Measurements from ENCODE around the gene VPS13D.

VPS13D gene

DNA sequence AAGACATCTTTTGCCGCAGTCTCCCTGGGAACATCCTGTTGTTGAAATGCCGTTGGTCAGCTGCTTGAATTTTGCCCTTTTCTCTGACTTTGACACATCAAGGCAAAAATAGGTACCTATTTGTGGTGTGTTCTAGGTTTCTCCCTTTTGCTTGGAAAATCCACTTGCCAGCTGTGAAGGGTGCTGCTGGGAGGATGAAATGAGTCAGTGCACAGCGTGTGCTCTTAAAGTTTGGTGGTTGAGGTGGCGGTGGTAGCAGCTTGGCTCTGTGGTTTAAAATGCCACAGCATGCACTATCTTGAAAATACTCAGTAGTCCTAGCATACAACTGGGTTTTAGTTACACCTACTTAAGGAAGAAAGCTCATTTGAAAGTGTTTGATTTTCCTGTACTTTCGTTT, 204.3 kb downstream of the VPS13D start:
- DNase-seq = peak; percentile 39

- DNase-seq = no peak
Measured at GRCh38 chr1:12434686-12435085, 204.9 kb downstream of the VPS13D start.

GRCh38 chr1:12435639-12436344, 206.0 kb downstream of the VPS13D start:
- DNase-seq = no peak

GRCh38 chr1:12436345-12436658, 206.5 kb downstream of the VPS13D start:
- DNase-seq = no peak

- DNase-seq = no peak
Measured at GRCh38 chr1:12436817-12437599, 207.2 kb downstream of the VPS13D start.

- DNase-seq = no peak
Measured at GRCh38 chr1:12437629-12438028, 207.8 kb downstream of the VPS13D start.

GRCh38 chr1:12438349-12438924, 208.6 kb downstream of the VPS13D start:
- peak; percentile 62 for DNase-seq

- no peak for DNase-seq
Measured at GRCh38 chr1:12439073-12439472, 209.2 kb downstream of the VPS13D start.

DNA sequence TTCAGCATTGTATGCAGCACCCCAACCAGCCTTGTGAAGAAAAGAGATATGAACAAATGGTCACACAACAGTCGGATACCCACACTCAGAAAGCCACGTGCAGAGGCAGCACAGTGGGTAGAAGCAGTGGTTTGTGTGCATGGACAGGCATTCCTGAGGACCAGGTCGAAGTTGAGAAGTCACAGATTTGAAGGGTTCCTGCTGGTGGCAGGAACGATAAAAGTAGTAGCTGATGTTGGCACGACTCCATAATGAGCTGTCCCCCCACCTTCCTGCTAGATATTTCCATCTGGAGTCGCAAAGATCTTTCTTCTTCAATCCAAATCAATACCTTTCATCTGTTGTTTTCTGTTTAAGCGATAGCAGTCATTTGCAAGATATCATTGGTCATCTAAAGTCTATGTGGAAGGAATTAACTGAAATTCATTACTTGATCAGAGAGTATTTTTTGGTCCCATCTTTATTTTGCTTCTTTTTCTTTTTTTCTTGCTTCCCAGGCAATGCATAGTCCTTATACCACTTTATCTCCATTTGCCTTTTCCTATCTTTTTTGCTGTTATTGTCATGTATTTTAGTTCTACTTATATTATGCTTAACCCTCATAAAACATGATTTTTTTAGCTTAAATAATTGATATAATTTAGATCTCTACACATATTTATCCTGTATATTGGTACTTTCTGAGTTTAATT, 211.7 kb downstream of the VPS13D start:
- DNase-seq = no peak

GRCh38 chr1:12442217-12442616, 212.4 kb downstream of the VPS13D start:
- DNase-seq = no peak

- no peak for DNase-seq
Measured at GRCh38 chr1:12443151-12443550, 213.3 kb downstream of the VPS13D start.

- no peak for DNase-seq
Measured at GRCh38 chr1:12444329-12444841, 214.6 kb downstream of the VPS13D start.

- DNase-seq = no peak
Measured at GRCh38 chr1:12445257-12445656, 215.4 kb downstream of the VPS13D start.

DNA sequence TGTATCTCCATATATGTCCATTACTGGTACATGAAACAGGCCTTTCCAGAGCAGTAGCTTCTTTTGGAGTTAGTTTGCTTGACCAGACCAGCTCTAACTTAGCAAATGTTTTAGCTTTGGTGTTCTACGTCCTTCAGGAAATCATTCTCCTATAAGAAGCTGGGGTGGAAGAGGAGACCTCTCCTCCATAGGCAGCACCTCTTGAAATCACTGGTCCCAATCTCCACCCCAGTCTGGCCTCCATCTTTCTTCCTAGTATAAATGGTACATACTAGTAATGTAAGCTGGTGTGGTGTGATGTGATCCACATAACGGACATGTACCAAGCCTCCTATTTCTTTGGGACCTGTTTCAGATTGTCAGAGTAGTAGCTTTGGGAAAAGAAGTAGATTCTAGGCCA, 216.8 kb downstream of the VPS13D start:
- DNase-seq = no peak

- DNase-seq = no peak
Measured at GRCh38 chr1:12447307-12447706, 217.5 kb downstream of the VPS13D start.

GRCh38 chr1:12447849-12448312, 218.1 kb downstream of the VPS13D start:
- no peak for DNase-seq

DNA sequence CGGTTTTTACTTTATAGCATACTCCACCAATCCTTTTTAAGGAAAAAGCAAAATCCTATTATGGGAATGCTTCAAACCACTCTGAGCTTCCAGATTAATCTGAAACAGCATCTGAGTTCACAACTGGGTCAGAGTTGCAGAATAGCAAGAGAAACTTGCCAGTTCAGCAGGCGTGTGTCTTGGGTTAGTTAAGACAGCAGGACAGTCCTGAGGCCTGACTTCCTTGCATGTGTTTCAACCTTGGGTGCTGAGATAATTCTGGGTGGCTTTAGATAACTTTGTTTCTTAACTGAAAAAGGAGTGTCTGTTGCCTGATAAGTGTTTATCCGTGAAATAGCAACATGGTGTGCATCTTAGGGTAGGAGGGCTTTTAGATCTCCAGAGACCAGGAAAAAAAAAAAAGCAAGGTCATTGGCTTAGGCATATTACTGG, 218.9 kb downstream of the VPS13D start:
- DNase-seq = no peak

- no peak for DNase-seq
Measured at GRCh38 chr1:12450090-12450755, 220.4 kb downstream of the VPS13D start.

- no peak for DNase-seq
Measured at GRCh38 chr1:12450756-12451559, 221.1 kb downstream of the VPS13D start.

- no peak for DNase-seq
Measured at GRCh38 chr1:12451560-12451900, 221.7 kb downstream of the VPS13D start.

DNA sequence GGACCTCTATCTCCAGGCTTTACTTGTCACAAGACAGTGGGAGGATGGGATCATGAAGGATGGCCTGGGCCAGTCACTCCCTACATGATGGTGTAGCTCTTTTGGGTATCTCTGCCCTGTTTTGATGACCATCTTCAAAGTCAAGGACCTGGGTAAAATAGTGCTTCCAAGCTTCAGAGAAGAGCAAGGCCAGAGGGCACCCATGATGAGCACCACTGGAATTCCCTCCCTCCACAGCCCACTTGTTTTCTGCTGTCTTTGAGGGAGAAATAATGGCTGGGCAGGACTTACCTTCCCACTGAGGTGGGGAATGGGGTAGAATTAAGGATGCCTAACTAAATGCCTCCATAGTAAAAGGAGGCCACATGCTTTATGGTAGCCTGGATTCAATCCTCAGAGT, 222.4 kb downstream of the VPS13D start:
- no peak for DNase-seq

Data from central memory CD4-positive, alpha-beta T cell (primary cell).